DMS53 treated with DMSO at 0.1 percent for 48 hours (cell line): Measurements from ENCODE around the gene SLC17A6.

Source experiments
- DNase-seq: peaks from one replicate; lab custom pipeline; 2025; ENCODE audit not compliant: unreplicated experiment; lab: John Stamatoyannopoulos, UW

The SLC17A6 gene

GRCh38 chr11:22389526-22390282 is 51.5 kb downstream of the SLC17A6 start:
- no peak for DNase-seq

GRCh38 chr11:22390283-22390655 is 52.1 kb downstream of the SLC17A6 start:
- no peak for DNase-seq

- no peak for DNase-seq
Observed at GRCh38 chr11:22392561-22392960, 54.4 kb downstream of the SLC17A6 start.

- no peak for DNase-seq
Observed at GRCh38 chr11:22405377-22405776, 67.2 kb downstream of the SLC17A6 start.

- DNase-seq: no peak
Observed at GRCh38 chr11:22407267-22407666, 69.1 kb downstream of the SLC17A6 start.

GRCh38 chr11:22407921-22408320 is 69.7 kb downstream of the SLC17A6 start:
- peak; percentile 47 for DNase-seq

- no peak for DNase-seq
Observed at GRCh38 chr11:22415476-22415875, 77.3 kb downstream of the SLC17A6 start.

- no peak for DNase-seq
Observed at GRCh38 chr11:22416462-22416861, 78.3 kb downstream of the SLC17A6 start.

- no peak for DNase-seq
Observed at GRCh38 chr11:22426915-22427314, 88.7 kb downstream of the SLC17A6 start.
